A549 treated with AZD2906 at 1 μM for 4 hours (cell line): ENCODE data around the gene MOSPD3. TPM values are rescaled to one million over a fixed set of nuclear protein-coding genes. Genes with fewer than 3 reads are reported as not detected.

Experiments
- total RNA-seq: library from RNA; stranded (reverse); fragments of 200-300 nt; extraction: Qiagen RNA extraction; gene quantifications from 5 replicates; pipeline ENCODE4 v1.2.3, GENCODE V29; 2022

MOSPD3 gene
- total RNA-seq = 16.3 to 22.9 TPM (median 21.2 TPM) in 5 replicates

GRCh38 chr7:100611983-100612729, at the start of gene MOSPD3:
MOSPD3 (plus strand) TSS chr7:100612540; CDS start chr7:100612792, 252 bp downstream.

GRCh38 chr7:100573691-100574361, 38.5 kb upstream of the MOSPD3 start, which contains the start of gene SAP25:
SAP25 (minus strand) TSS chr7:100573900; CDS start chr7:100573742, 158 bp downstream.

GRCh38 chr7:100585511-100586265, 26.7 kb upstream of the MOSPD3 start, which contains the start of gene LRCH4:
LRCH4 (minus strand) TSS chr7:100586129; CDS start chr7:100586100, 29 bp downstream.

GRCh38 chr7:100586266-100587025, 25.9 kb upstream of the MOSPD3 start, which contains the start of gene FBXO24:
FBXO24 (plus strand) TSS chr7:100586328; CDS start chr7:100586626, 298 bp downstream.

GRCh38 chr7:100641463-100641859, 29.1 kb downstream of the MOSPD3 start, which contains the start of gene TFR2:
TFR2 (minus strand) TSS chr7:100641552; CDS start chr7:100641509, 43 bp downstream.

GRCh38 chr7:100655908-100656674, 43.8 kb downstream of the MOSPD3 start, which contains the start of gene ACTL6B:
ACTL6B (minus strand) TSS chr7:100656448; CDS start chr7:100656354, 94 bp downstream.

Other genes starting within 250 kb of the MOSPD3 start
- 2.6 to 5.1 TPM (median 4.1 TPM) in 5 replicates for gene PILRA, start 239.1 kb upstream of the MOSPD3 start, total RNA-seq
- 1.1 to 1.9 TPM (median 1.5 TPM) in 5 replicates for gene ZCWPW1, start 183.8 kb upstream of the MOSPD3 start, total RNA-seq
- gene MEPCE, start 182.7 kb upstream of the MOSPD3 start, total RNA-seq = 41.0 to 47.9 TPM (median 44.5 TPM) in 5 replicates
- gene PPP1R35, start 176.0 kb upstream of the MOSPD3 start, total RNA-seq = 33.0 to 51.8 TPM (median 48.4 TPM) in 5 replicates
- gene SPACDR, start 148.3 kb upstream of the MOSPD3 start, total RNA-seq = 0.77 to 0.92 TPM (median 0.85 TPM) in 5 replicates
- gene TSC22D4, start 133.3 kb upstream of the MOSPD3 start, total RNA-seq = 54.7 to 73.7 TPM (median 65.5 TPM) in 5 replicates
- gene NYAP1, start 128.6 kb upstream of the MOSPD3 start, total RNA-seq = 4.1 to 7.9 TPM (median 6.7 TPM) in 5 replicates
- gene AGFG2, start 73.3 kb upstream of the MOSPD3 start, total RNA-seq = 41.5 to 62.8 TPM (median 57.6 TPM) in 5 replicates
- 0.15 to 0.47 TPM (median 0.25 TPM) in 5 replicates for gene SAP25, start 38.6 kb upstream of the MOSPD3 start, total RNA-seq
- 12.5 to 18.8 TPM (median 16.2 TPM) in 5 replicates for gene LRCH4, start 26.4 kb upstream of the MOSPD3 start, total RNA-seq
- gene FBXO24, start 26.2 kb upstream of the MOSPD3 start, total RNA-seq = 0.22 to 0.35 TPM (median 0.24 TPM) in 5 replicates
- gene PCOLCE, start 10.2 kb upstream of the MOSPD3 start, total RNA-seq = 6.8 to 10.3 TPM (median 10.0 TPM) in 5 replicates
- gene TFR2, start 29.0 kb downstream of the MOSPD3 start, total RNA-seq = 2.1 to 2.8 TPM (median 2.5 TPM) in 5 replicates
- not detected in 5 replicates for gene ACTL6B, start 43.9 kb downstream of the MOSPD3 start, total RNA-seq
- 181 to 270 TPM (median 268 TPM) in 5 replicates for gene GNB2, start 61.2 kb downstream of the MOSPD3 start, total RNA-seq
- gene GIGYF1, start 81.7 kb downstream of the MOSPD3 start, total RNA-seq = 12.5 to 20.6 TPM (median 17.5 TPM) in 5 replicates
- 68.5 to 93.3 TPM (median 89.6 TPM) in 5 replicates for gene POP7, start 93.6 kb downstream of the MOSPD3 start, total RNA-seq
- gene EPO, start 107.9 kb downstream of the MOSPD3 start, total RNA-seq = 0.09 TPM in 1 of 5 replicates, not detected in the others
- not detected in 5 replicates for gene ZAN, start 121.1 kb downstream of the MOSPD3 start, total RNA-seq
- 38.4 to 43.1 TPM (median 40.6 TPM) in 5 replicates for gene EPHB4, start 215.0 kb downstream of the MOSPD3 start, total RNA-seq
- gene SLC12A9, start 240.2 kb downstream of the MOSPD3 start, total RNA-seq = 13.3 to 15.9 TPM (median 13.9 TPM) in 5 replicates